ENCODE results near the gene MACROD2.

The MACROD2 gene

GRCh38 chr20:14342918-14343317 lies 347.6 kb downstream of the MACROD2 start:
- DNase-seq, result no peak

- no peak for DNase-seq
Measured at GRCh38 chr20:14343491-14344065, 348.3 kb downstream of the MACROD2 start.

- DNase-seq, result no peak
Measured at GRCh38 chr20:14344746-14345145, 349.4 kb downstream of the MACROD2 start.

- DNase-seq, result no peak
Measured at GRCh38 chr20:14355791-14356190, 360.5 kb downstream of the MACROD2 start.

GRCh38 chr20:14360416-14360815 lies 365.1 kb downstream of the MACROD2 start:
- no peak for DNase-seq

- DNase-seq, result no peak
Measured at GRCh38 chr20:14361509-14362345, 366.4 kb downstream of the MACROD2 start.

GRCh38 chr20:14374196-14374595 lies 378.9 kb downstream of the MACROD2 start:
- DNase-seq, result no peak

- no peak for DNase-seq
Measured at GRCh38 chr20:14375416-14375985, 380.2 kb downstream of the MACROD2 start.

GRCh38 chr20:14378326-14378725 lies 383.0 kb downstream of the MACROD2 start:
- no peak for DNase-seq

GRCh38 chr20:14383335-14383734 lies 388.0 kb downstream of the MACROD2 start:
- no peak for DNase-seq

- no peak for DNase-seq
Measured at GRCh38 chr20:14384416-14385175, 389.3 kb downstream of the MACROD2 start.

GRCh38 chr20:14385176-14385740 lies 389.9 kb downstream of the MACROD2 start:
- no peak for DNase-seq

- DNase-seq, result no peak
Measured at GRCh38 chr20:14386726-14387125, 391.4 kb downstream of the MACROD2 start.

GRCh38 chr20:14401479-14402138 lies 406.3 kb downstream of the MACROD2 start:
- no peak for DNase-seq

- DNase-seq, result no peak
Measured at GRCh38 chr20:14404515-14404914, 409.2 kb downstream of the MACROD2 start.

GRCh38 chr20:14406495-14406894 lies 411.2 kb downstream of the MACROD2 start:
- no peak for DNase-seq

- no peak for DNase-seq
Measured at GRCh38 chr20:14407336-14407735, 412.0 kb downstream of the MACROD2 start.

GRCh38 chr20:14410869-14411555 lies 415.7 kb downstream of the MACROD2 start:
- no peak for DNase-seq

GRCh38 chr20:14412065-14412681 lies 416.9 kb downstream of the MACROD2 start:
- no peak for DNase-seq

GRCh38 chr20:14413835-14414234 lies 418.5 kb downstream of the MACROD2 start:
- DNase-seq, result no peak

GRCh38 chr20:14414560-14414959 lies 419.2 kb downstream of the MACROD2 start:
- DNase-seq, result no peak
